PC-3 (cell line): ENCODE measurements around the gene CENPH. TPM values are rescaled to one million over a fixed set of nuclear protein-coding genes. Genes with fewer than 3 reads are reported as not detected.

ENCODE experiments used
- ATAC-seq: fragments of 200-7000 bp; cut with Tn5 transposase; 2 replicates; pipeline ENCODE4 v1.9.1; 2020; ENCODE audit warnings: mild to moderate bottlenecking, moderate library complexity
- BruUV-seq: library from RNA; stranded (reverse); fragments of 400-500 nt; replicated peaks from 2 replicates; lab custom pipeline; 2021; lab: Mats Ljungman, UMichigan
- CTCF ChIA-PET: fragments of 300-600 bp; sonication (Branson Sonifier 250); formaldehyde crosslinking; loops from one replicate; lab custom pipeline; 2022; ENCODE audit warnings: antibody characterized with exemption; lab: Charles Lee
- POLR2A ChIA-PET: fragments of 300-600 bp; sonication (Branson Sonifier 250); formaldehyde crosslinking; loops from one replicate; lab custom pipeline; 2022; ENCODE audit warnings: antibody characterized with exemption; ENCODE audit not compliant: unreplicated experiment; lab: Charles Lee
- DNase-seq: peaks from one replicate; pipeline ENCODE4 v3.0.0-alpha.2; 2015
- H2AFZ ChIP-seq: fragments of 300-600 bp; sonication (generic); 2 replicates; pipeline ENCODE4 v1.6.0; 2016; ENCODE audit warnings: antibody characterized with exemption, low read length
- H3F3A ChIP-seq: fragments of 300-600 bp; sonication (generic); one replicate; pipeline ENCODE4 v1.6.0; 2017; ENCODE audit warnings: antibody characterized with exemption, low read length, control low read depth, mild to moderate bottlenecking; ENCODE audit not compliant: unreplicated experiment
- H3K27ac ChIP-seq: fragments of 300-600 bp; sonication (generic); 2 replicates; pipeline ENCODE4 v1.5.1; 2016; ENCODE audit warnings: mild to moderate bottlenecking, low read length
- H3K27me3 ChIP-seq: fragments of 300-600 bp; sonication (generic); 2 replicates; pipeline ENCODE4 v1.6.1; 2016; ENCODE audit warnings: low read length, mixed read lengths
- H3K36me3 ChIP-seq: fragments of 300-600 bp; sonication (generic); 2 replicates; pipeline ENCODE4 v1.6.1; 2016; ENCODE audit warnings: low read depth, mixed run types, low read length, mixed read lengths
- H3K4me1 ChIP-seq: fragments of 300-600 bp; sonication (generic); 2 replicates; pipeline ENCODE4 v1.5.1; 2016; ENCODE audit warnings: low read length; ENCODE audit not compliant: insufficient read depth
- H3K4me2 ChIP-seq: fragments of 300-600 bp; sonication (generic); 2 replicates; pipeline ENCODE4 v1.6.0; 2016; ENCODE audit warnings: low read length
- H3K4me3 ChIP-seq: fragments of 300-600 bp; sonication (generic); 2 replicates; pipeline ENCODE4 v1.5.1; 2016; ENCODE audit warnings: mild to moderate bottlenecking, low read length, mixed read lengths
- H3K79me2 ChIP-seq: fragments of 300-600 bp; sonication (generic); 2 replicates; pipeline ENCODE4 v1.6.1; 2017; ENCODE audit warnings: low read length, mixed read lengths
- H3K9ac ChIP-seq: fragments of 300-600 bp; sonication (generic); 2 replicates; pipeline ENCODE4 v1.6.0; 2016; ENCODE audit warnings: mild to moderate bottlenecking, low read length
- H3K9me2 ChIP-seq: fragments of 300-600 bp; sonication (generic); replicated peaks from 2 replicates; pipeline ENCODE4 v1.6.1; 2016; ENCODE audit warnings: mixed run types, low read length, mixed read lengths
- H3K9me3 ChIP-seq: fragments of 300-600 bp; sonication (generic); 2 replicates; pipeline ENCODE4 v1.6.1; 2016; ENCODE audit warnings: low read length, mixed read lengths
- H4K20me1 ChIP-seq: fragments of 300-600 bp; sonication (generic); 2 replicates; pipeline ENCODE4 v1.6.1; 2016; ENCODE audit warnings: low read length, mixed read lengths
- CTCF ChIP-seq: fragments of 300-600 bp; sonication (generic); conservative IDR thresholded peaks from 2 replicates; pipeline ENCODE4 v1.5.1; 2017; ENCODE audit warnings: antibody characterized with exemption, low read depth, mild to moderate bottlenecking, low read length
- EZH2 ChIP-seq: fragments of 300-600 bp; sonication (generic); IDR thresholded peaks from one replicate; pipeline ENCODE4 v1.6.1; 2017; ENCODE audit warnings: antibody characterized with exemption, mild to moderate bottlenecking, low read length; ENCODE audit not compliant: unreplicated experiment
- EZH2phosphoT487 ChIP-seq: fragments of 300-600 bp; sonication (generic); IDR thresholded peaks from 2 replicates; pipeline ENCODE4 v1.6.1; 2018; ENCODE audit warnings: mild to moderate bottlenecking, antibody characterized with exemption, low read length, borderline replicate concordance
- intact Hi-C: fragments of 100-400 bp; cut with micrococcal nuclease; formaldehyde crosslinking; loops from 2 replicates; pipeline ENCODE4 v1.9.0; 2023
- total RNA-seq: library from RNA; depleted of rRNA; stranded (reverse); fragments of >200 nt; gene quantifications from 2 replicates; pipeline ENCODE4 v1.2.3, GENCODE V29; 2014

The CENPH gene
- total RNA-seq, 1 experiment from 2014 or later: 27.8 TPM

GRCh38 chr5:69156456-69156855 is 32.9 kb upstream of the CENPH start:
- Histone ChIP-seq H2AFZ (no peak overlapping the region), H3K4me2 (no peak overlapping the region), H3K79me2 (no peaks in the 10 kb centered on the region), H3K36me3 (no peaks in the 10 kb centered on the region), H3K9ac (no peak overlapping the region), H3K4me1 (no peaks in the 10 kb centered on the region), H3K27me3 (no peaks in the 10 kb centered on the region), H3F3A (no peaks in the 10 kb centered on the region), H3K27ac (no peak overlapping the region), H4K20me1 (no peaks in the 10 kb centered on the region), H3K4me3 (no peak overlapping the region), H3K9me2 (no peaks in the 10 kb centered on the region), H3K9me3 (no peaks in the 10 kb centered on the region)
- DNase-seq (no peak), ATAC-seq (no peak)
- CTCF ChIA-PET: no interaction called here
- BruUV-seq: no TSS peak
- POLR2A ChIA-PET: no interaction called here
- intact Hi-C loops: no loop called here
- TF ChIP-seq CTCF (no peak), EZH2phosphoT487 (no peak), EZH2 (no peak)

GRCh38 chr5:69158039-69158438 is 31.3 kb upstream of the CENPH start:
- no TSS peak for BruUV-seq
- Histone ChIP-seq H3K4me1 (no peaks in the 10 kb centered on the region), H3K4me2 (no peak overlapping the region), H3K9me2 (no peaks in the 10 kb centered on the region), H3K9ac (no peak overlapping the region), H3K27me3 (no peaks in the 10 kb centered on the region), H3K36me3 (no peaks in the 10 kb centered on the region), H3F3A (no peaks in the 10 kb centered on the region), H3K27ac (no peak overlapping the region), H3K9me3 (no peaks in the 10 kb centered on the region), H2AFZ (no peak overlapping the region), H4K20me1 (no peaks in the 10 kb centered on the region), H3K4me3 (no peak overlapping the region), H3K79me2 (no peaks in the 10 kb centered on the region)
- ChIA-PET POLR2A (no interaction called here), CTCF (no interaction called here)
- DNase-seq (no peak), ATAC-seq (no peak)
- intact Hi-C loops: no loop called here
- no peak for TF ChIP-seq CTCF
- no peak for TF ChIP-seq EZH2phosphoT487
- TF ChIP-seq EZH2: no peak

GRCh38 chr5:69160651-69161050 is 28.7 kb upstream of the CENPH start:
- ChIA-PET POLR2A (no interaction called here), CTCF (no interaction called here)
- Histone ChIP-seq H3K27ac (no peak overlapping the region), H3K4me1 (no peaks in the 10 kb centered on the region), H3K4me2 (no peak overlapping the region), H3K9ac (no peak overlapping the region), H3F3A (no peaks in the 10 kb centered on the region), H2AFZ (no peak overlapping the region), H3K9me2 (no peaks in the 10 kb centered on the region), H3K36me3 (no peaks in the 10 kb centered on the region), H3K27me3 (no peaks in the 10 kb centered on the region), H3K4me3 (no peak overlapping the region), H3K9me3 (no peaks in the 10 kb centered on the region), H4K20me1 (no peaks in the 10 kb centered on the region), H3K79me2 (no peaks in the 10 kb centered on the region)
- no peak for ATAC-seq
- no TSS peak for BruUV-seq
- intact Hi-C loops: loop anchor here (10.0 kb wide), 1 partner anchor 66 kb away; the partner anchor contains the start of gene SLC30A5
- no peak for DNase-seq
- TF ChIP-seq CTCF (no peak), EZH2phosphoT487 (no peak), EZH2 (no peak)
